A549 (cell line): Measurements from ENCODE around the gene SEMA4B. TPM values are rescaled to one million over a fixed set of nuclear protein-coding genes. Genes with fewer than 3 reads are reported as not detected.
A peak's percentile ranks its signal among the peaks of the same experiment; 100 is the strongest.

ENCODE experiments used
- ATAC-seq, 2 experiments: fragments of 200-7000 bp in 1 of 2; fragments of >200 bp in 1 of 2; cut with Nextera tagmentation in 1 of 2; cut with Tn5 transposase in 1 of 2; 3 replicates each; pipeline versions ENCODE4 v1.8.0 to v1.9.1; 2018 to 2020; ENCODE audit warnings: mild to moderate bottlenecking in 1 of 2, moderate library complexity in 1 of 2
- CTCF ChIA-PET: fragments of 300-600 bp; sonication (Branson Sonifier 250); formaldehyde crosslinking; extraction: SDS; loops from one replicate; lab custom pipeline; 2021; ENCODE audit warnings: antibody characterized with exemption, inconsistent platforms; lab: Yijun Ruan, JAX
- POLR2A ChIA-PET: fragments of 350-600 bp; formaldehyde crosslinking; extraction: SDS; loops from one replicate; lab custom pipeline; 2021; ENCODE audit warnings: antibody characterized with exemption, inconsistent platforms; lab: Yijun Ruan, JAX
- DNase-seq, 2 experiments: peaks; one replicate each; pipeline versions ENCODE4 v3.0.0 to v3.0.0-alpha.2; 2011 to 2016; ENCODE audit warnings: low read depth in 1 of 2, low spot score in 1 of 2
- FAIRE-seq: peaks from 2 replicates; lab custom pipeline; 2011; peaks lifted over from hg19 to GRCh38; lab: Jason Lieb, UNC
- H3K27ac ChIP-seq, 2 experiments: fragments of >200 bp; sonication (Bioruptor Twin); formaldehyde crosslinking; 3 replicates each; pipeline ENCODE4 v1.5.1; 2016 to 2017
- H3K4me1 ChIP-seq: fragments of >200 bp; sonication (Bioruptor Twin); formaldehyde crosslinking; 3 replicates; pipeline ENCODE4 v1.6.1; 2016
- H3K4me2 ChIP-seq: fragments of >200 bp; sonication (Bioruptor Twin); formaldehyde crosslinking; 3 replicates; pipeline ENCODE4 v1.6.1; 2016
- H3K4me3 ChIP-seq: fragments of >200 bp; sonication (Bioruptor Twin); formaldehyde crosslinking; 3 replicates; pipeline ENCODE4 v1.5.1; 2016
- H3K9me3 ChIP-seq: fragments of >200 bp; sonication (Bioruptor Twin); formaldehyde crosslinking; 3 replicates; pipeline ENCODE4 v1.6.1; 2016
- CBX8 ChIP-seq: fragments of 200-600 bp; sonication (generic); IDR thresholded peaks from 2 replicates; pipeline ENCODE4 v1.6.1; 2016
- CHD4 ChIP-seq: fragments of 200-600 bp; sonication (generic); IDR thresholded peaks from 2 replicates; pipeline ENCODE4 v1.6.1; 2016; ENCODE audit warnings: antibody characterized with exemption, mild to moderate bottlenecking, borderline replicate concordance
- EHMT2 ChIP-seq: fragments of 200-600 bp; sonication (generic); IDR thresholded peaks from 2 replicates; pipeline ENCODE4 v1.6.1; 2016; ENCODE audit warnings: antibody characterized with exemption, low read depth, mild to moderate bottlenecking, moderate library complexity
- EP300 ChIP-seq, 2 experiments: fragments of >200 bp; sonication (Bioruptor Twin); formaldehyde crosslinking; IDR thresholded peaks; 2 replicates in 1 of 2; 3 replicates in 1 of 2; pipeline ENCODE4 v1.6.1; 2016 to 2017
- GATA3 ChIP-seq: IDR thresholded peaks from 2 replicates; pipeline ENCODE4 v1.6.1; 2012; ENCODE audit warnings: borderline replicate concordance
- HOXA7 ChIP-seq: fragments of 250-450 bp; sonication (Bioruptor Pico); IDR thresholded peaks from 2 replicates; pipeline ENCODE4 v1.5.0; 2020; ENCODE audit warnings: mild to moderate bottlenecking, moderate library complexity
- HOXB5 ChIP-seq: fragments of 250-450 bp; sonication (Bioruptor Pico); IDR thresholded peaks from 2 replicates; pipeline ENCODE4 v1.5.0; 2020; ENCODE audit warnings: mild to moderate bottlenecking, moderate library complexity
- JUN ChIP-seq, 2 experiments: fragments of >200 bp; sonication (Bioruptor Twin); formaldehyde crosslinking; IDR thresholded peaks; 2 replicates in 1 of 2; 3 replicates in 1 of 2; pipeline ENCODE4 v1.6.1; 2016 to 2017
- KDM5A ChIP-seq: fragments of 200-600 bp; sonication (generic); IDR thresholded peaks from 2 replicates; pipeline ENCODE4 v1.6.1; 2016; ENCODE audit warnings: antibody characterized with exemption, mild to moderate bottlenecking
- MAZ ChIP-seq: fragments of 150-350 bp; IDR thresholded peaks from 2 replicates; pipeline ENCODE4 v1.6.1; 2014; ENCODE audit warnings: antibody characterized with exemption, low read depth, low read length, borderline replicate concordance
- MYC ChIP-seq: IDR thresholded peaks from 2 replicates; pipeline ENCODE4 v1.6.1; 2012; ENCODE audit warnings: mild to moderate bottlenecking, inconsistent platforms, low read length, improper control_type of control experiment, borderline replicate concordance
- NFE2L2 ChIP-seq: fragments of 150-350 bp; conservative IDR thresholded peaks from 2 replicates; pipeline ENCODE4 v1.6.1; 2014; ENCODE audit warnings: low read length
- NPAS2 ChIP-seq: fragments of 250-450 bp; sonication (Bioruptor Pico); IDR thresholded peaks from 2 replicates; pipeline ENCODE4 v1.8.0; 2022; ENCODE audit warnings: mild to moderate bottlenecking, moderate library complexity, borderline replicate concordance
- NR3C1 ChIP-seq: fragments of >200 bp; sonication (Bioruptor Twin); formaldehyde crosslinking; IDR thresholded peaks from 3 replicates; pipeline ENCODE4 v1.6.1; 2017
- PHF8 ChIP-seq: fragments of 200-600 bp; sonication (generic); IDR thresholded peaks from 2 replicates; pipeline ENCODE4 v1.6.1; 2016; ENCODE audit warnings: low read depth, mild to moderate bottlenecking, antibody characterized with exemption, moderate library complexity, borderline replicate concordance
- POLR2A ChIP-seq: IDR thresholded peaks from 2 replicates; pipeline ENCODE4 v1.6.1; 2012; ENCODE audit warnings: mild to moderate bottlenecking, low read length
- POLR2AphosphoS2 ChIP-seq: conservative IDR thresholded peaks from 2 replicates; pipeline ENCODE4 v1.6.1; 2012; ENCODE audit warnings: low read length, improper control_type of control experiment, inconsistent platforms
- RAD21 ChIP-seq, 2 experiments: fragments of >200 bp in 1 of 2; sonication (Bioruptor Twin) in 1 of 2; formaldehyde crosslinking in 1 of 2; IDR thresholded peaks in 1 of 2; conservative IDR thresholded peaks in 1 of 2; 2 replicates in 1 of 2; 3 replicates in 1 of 2; pipeline ENCODE4 v1.6.1; 2012 to 2018; ENCODE audit warnings: inconsistent platforms in 1 of 2
- RARB ChIP-seq: fragments of 250-450 bp; sonication (Bioruptor Pico); IDR thresholded peaks from 2 replicates; pipeline ENCODE4 v1.8.0; 2021; ENCODE audit warnings: mild to moderate bottlenecking, moderate library complexity
- RNF2 ChIP-seq: fragments of 200-600 bp; sonication (generic); IDR thresholded peaks from 2 replicates; pipeline ENCODE4 v1.6.1; 2016; ENCODE audit warnings: low read depth, mild to moderate bottlenecking, antibody characterized with exemption, moderate library complexity, borderline replicate concordance
- SMC3 ChIP-seq: fragments of >200 bp; sonication (Bioruptor Twin); formaldehyde crosslinking; IDR thresholded peaks from 3 replicates; pipeline ENCODE4 v1.6.1; 2018; ENCODE audit warnings: inconsistent platforms
- TFCP2L1 ChIP-seq: fragments of 250-450 bp; sonication (Bioruptor Pico); IDR thresholded peaks from 2 replicates; pipeline ENCODE4 v1.5.0; 2021; ENCODE audit warnings: mild to moderate bottlenecking
- ZSCAN20 ChIP-seq: fragments of 250-450 bp; sonication (Bioruptor Pico); IDR thresholded peaks from 2 replicates; pipeline ENCODE4 v1.8.0; 2022; ENCODE audit warnings: mild to moderate bottlenecking, moderate library complexity
- WGBS: methylation state at CpG from one replicate; pipeline ENCODE4 v1.1.6; 2017; ENCODE audit errors: missing lambda C conversion rate; 5-methylcytosine and 5-hydroxymethylcytosine counted together
- polyA plus RNA-seq, 4 experiments: library from polyadenylated mRNA; depleted of rRNA in 3 of 4; stranded (reverse); fragments of >200 nt; fragmentation: RNase III in 1 of 4; extraction: RNeasy Plus Mini Kit Qiagen cat#74134 plus additional on column Dnase treatment in 1 of 4; gene quantifications; 2 replicates in 3 of 4; 3 replicates in 1 of 4; pipeline ENCODE4 v1.2.3, GENCODE V29; 2011 to 2017
- TF ChIP-seq, protein P1 (sequence below): fragments of 450-650 bp; IDR thresholded peaks from 2 replicates; pipeline ENCODE4 v1.6.1; 2014; ENCODE audit warnings: antibody characterized with exemption
- TF ChIP-seq, protein P2 (sequence below): IDR thresholded peaks from 2 replicates; pipeline ENCODE4 v1.6.1; 2012; ENCODE audit warnings: low read depth, borderline replicate concordance
- TF ChIP-seq, protein P3 (sequence below): IDR thresholded peaks from 2 replicates; pipeline ENCODE4 v1.6.1; 2012
- TF ChIP-seq, protein P4 (sequence below): fragments of 150-350 bp; IDR thresholded peaks from 2 replicates; pipeline ENCODE4 v1.6.1; 2014; ENCODE audit warnings: low read depth, mild to moderate bottlenecking, low read length
- TF ChIP-seq, protein P5 (sequence below): fragments of >200 bp; sonication (Bioruptor Twin); formaldehyde crosslinking; IDR thresholded peaks from 3 replicates; pipeline ENCODE4 v1.6.1; 2016
- TF ChIP-seq, protein P6 (sequence below): fragments of >200 bp; sonication (Bioruptor Twin); formaldehyde crosslinking; IDR thresholded peaks from 2 replicates; pipeline ENCODE4 v1.6.1; 2016
- TF ChIP-seq, protein P7 (sequence below): fragments of 250-450 bp; sonication (Bioruptor Pico); IDR thresholded peaks from 2 replicates; pipeline ENCODE4 v1.5.0; 2021; ENCODE audit warnings: mild to moderate bottlenecking, moderate library complexity, borderline replicate concordance

Gene SEMA4B
- polyA plus RNA-seq, 2 of the 4 experiments (the other 2 are of a cell fraction) = 45.3 to 47.1 TPM

DNA sequence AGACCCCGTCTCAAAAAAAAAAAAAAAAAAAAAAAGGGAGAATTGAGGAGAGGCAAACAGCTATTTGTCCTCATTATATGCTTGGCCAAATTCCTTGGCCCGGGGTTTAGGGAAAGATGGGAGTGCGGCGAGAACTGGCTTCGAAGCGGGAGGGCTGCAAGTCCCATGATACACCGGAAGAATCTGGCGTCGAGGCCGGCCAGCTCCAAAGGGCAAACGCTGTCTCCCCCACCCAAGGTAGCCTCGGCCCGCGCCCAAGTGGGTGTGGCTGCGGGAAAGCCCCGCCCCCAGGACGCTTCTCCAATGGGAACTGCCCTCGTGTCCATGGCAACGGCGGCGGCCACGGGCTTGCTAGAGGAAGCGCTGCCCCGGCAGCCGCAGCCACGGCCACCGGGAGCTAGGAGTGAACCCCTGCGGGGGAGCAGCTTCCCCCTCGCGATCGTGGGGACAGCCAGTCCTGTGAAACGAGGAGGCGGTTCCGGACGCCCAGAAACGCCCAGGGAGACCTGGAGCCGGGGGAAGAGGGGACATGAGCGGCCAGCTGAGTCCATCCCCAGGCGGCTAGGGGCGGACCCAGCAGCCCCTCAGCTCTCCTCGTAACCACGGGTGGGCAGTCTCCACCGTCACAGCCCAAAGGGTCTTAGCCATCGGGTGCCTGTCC is 48.2 kb downstream of the SEMA4B start, which contains the start of gene TTLL13:
Gene TTLL13, plus strand, starts transcription at position 354 of the 661 bp plus-strand sequence. CDS start 1,075 bp downstream, outside the sequence.
- peak; percentile 92 to 95 for DNase-seq

More for the DNA sequence above, 48.2 kb downstream of the SEMA4B start, which contains the start of gene TTLL13:
- TF ChIP-seq, protein P1, sequence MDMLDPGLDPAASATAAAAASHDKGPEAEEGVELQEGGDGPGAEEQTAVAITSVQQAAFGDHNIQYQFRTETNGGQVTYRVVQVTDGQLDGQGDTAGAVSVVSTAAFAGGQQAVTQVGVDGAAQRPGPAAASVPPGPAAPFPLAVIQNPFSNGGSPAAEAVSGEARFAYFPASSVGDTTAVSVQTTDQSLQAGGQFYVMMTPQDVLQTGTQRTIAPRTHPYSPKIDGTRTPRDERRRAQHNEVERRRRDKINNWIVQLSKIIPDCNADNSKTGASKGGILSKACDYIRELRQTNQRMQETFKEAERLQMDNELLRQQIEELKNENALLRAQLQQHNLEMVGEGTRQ = no peak
- TF ChIP-seq, protein P2, sequence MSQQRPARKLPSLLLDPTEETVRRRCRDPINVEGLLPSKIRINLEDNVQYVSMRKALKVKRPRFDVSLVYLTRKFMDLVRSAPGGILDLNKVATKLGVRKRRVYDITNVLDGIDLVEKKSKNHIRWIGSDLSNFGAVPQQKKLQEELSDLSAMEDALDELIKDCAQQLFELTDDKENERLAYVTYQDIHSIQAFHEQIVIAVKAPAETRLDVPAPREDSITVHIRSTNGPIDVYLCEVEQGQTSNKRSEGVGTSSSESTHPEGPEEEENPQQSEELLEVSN = peak; percentile 92
- TF ChIP-seq NPAS2 (no peak), HOXB5 (CRISPR knock-in tag) (no peak), HOXA7 (no peak), TFCP2L1 (0 out of 2 replicates have a peak, but pooled peaks have one; percentile 67), MAZ (no peak), EHMT2 (no peak), RNF2 (no peak), SMC3 (0 out of 3 replicates have a peak, but pooled peaks have one; percentile 12), NR3C1 (no peak), EP300 (IDR thresholded peaks at IDR 0.05) (no peak), RARB (no peak), POLR2A (peak; percentile 93), POLR2AphosphoS2 (no peak), NFE2L2 (no peak), JUN (IDR thresholded peaks at IDR 0.05) (peak in 1 of 2 experiments; percentile 57; a peak in 2 of 5 replicates), ZSCAN20 (no peak), GATA3 (no peak), CHD4 (no peak), KDM5A (no peak), MYC (no peak), PHF8 (peak; percentile 25; the same call in 1 of the 2 replicates), RAD21 (conservative IDR thresholded peaks at IDR 0.05 in 1 of 2, IDR thresholded peaks at IDR 0.05 in 1 of 2) (no peak), CBX8 (no peak)
- TF ChIP-seq, protein P3, sequence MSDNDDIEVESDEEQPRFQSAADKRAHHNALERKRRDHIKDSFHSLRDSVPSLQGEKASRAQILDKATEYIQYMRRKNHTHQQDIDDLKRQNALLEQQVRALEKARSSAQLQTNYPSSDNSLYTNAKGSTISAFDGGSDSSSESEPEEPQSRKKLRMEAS = peak; percentile 91
- TF ChIP-seq, protein P4, sequence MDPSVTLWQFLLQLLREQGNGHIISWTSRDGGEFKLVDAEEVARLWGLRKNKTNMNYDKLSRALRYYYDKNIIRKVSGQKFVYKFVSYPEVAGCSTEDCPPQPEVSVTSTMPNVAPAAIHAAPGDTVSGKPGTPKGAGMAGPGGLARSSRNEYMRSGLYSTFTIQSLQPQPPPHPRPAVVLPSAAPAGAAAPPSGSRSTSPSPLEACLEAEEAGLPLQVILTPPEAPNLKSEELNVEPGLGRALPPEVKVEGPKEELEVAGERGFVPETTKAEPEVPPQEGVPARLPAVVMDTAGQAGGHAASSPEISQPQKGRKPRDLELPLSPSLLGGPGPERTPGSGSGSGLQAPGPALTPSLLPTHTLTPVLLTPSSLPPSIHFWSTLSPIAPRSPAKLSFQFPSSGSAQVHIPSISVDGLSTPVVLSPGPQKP = no peak
- TF ChIP-seq, protein P5, sequence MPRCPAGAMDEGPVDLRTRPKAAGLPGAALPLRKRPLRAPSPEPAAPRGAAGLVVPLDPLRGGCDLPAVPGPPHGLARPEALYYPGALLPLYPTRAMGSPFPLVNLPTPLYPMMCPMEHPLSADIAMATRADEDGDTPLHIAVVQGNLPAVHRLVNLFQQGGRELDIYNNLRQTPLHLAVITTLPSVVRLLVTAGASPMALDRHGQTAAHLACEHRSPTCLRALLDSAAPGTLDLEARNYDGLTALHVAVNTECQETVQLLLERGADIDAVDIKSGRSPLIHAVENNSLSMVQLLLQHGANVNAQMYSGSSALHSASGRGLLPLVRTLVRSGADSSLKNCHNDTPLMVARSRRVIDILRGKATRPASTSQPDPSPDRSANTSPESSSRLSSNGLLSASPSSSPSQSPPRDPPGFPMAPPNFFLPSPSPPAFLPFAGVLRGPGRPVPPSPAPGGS = peak; percentile 32; the same call in 2 of the 3 replicates
- TF ChIP-seq, protein P6, sequence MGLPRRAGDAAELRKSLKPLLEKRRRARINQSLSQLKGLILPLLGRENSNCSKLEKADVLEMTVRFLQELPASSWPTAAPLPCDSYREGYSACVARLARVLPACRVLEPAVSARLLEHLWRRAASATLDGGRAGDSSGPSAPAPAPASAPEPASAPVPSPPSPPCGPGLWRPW = no peak
- TF ChIP-seq, protein P7, sequence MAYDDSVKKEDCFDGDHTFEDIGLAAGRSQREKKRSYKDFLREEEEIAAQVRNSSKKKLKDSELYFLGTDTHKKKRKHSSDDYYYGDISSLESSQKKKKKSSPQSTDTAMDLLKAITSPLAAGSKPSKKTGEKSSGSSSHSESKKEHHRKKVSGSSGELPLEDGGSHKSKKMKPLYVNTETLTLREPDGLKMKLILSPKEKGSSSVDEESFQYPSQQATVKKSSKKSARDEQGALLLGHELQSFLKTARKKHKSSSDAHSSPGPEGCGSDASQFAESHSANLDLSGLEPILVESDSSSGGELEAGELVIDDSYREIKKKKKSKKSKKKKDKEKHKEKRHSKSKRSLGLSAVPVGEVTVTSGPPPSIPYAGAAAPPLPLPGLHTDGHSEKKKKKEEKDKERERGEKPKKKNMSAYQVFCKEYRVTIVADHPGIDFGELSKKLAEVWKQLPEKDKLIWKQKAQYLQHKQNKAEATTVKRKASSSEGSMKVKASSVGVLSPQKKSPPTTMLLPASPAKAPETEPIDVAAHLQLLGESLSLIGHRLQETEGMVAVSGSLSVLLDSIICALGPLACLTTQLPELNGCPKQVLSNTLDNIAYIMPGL (CRISPR knock-in tag) = no peak
- TF ChIP-seq, all 56 proteins: peak for 8
- WGBS = 1% methylated on average over 25 of the region's 44 CpGs
- peaks cover 12% of the 10 kb centered on the region for H3K4me1 ChIP-seq
- ChIA-PET POLR2A (interaction anchor here (0.6 to 2.4 kb wide), 12 partner anchors 11 to 147 kb away, joined by 3 to 24 read pairs (median 8); partner anchors contain the start of genes CIB1, GDPGP1, IDH2 and IQGAP1), CTCF (interaction anchor here (0.6 to 4.6 kb wide), 18 partner anchors 7 to 373 kb away, joined by 3 to 20 read pairs (median 6); partner anchors contain the start of genes AP3S2, CIB1 and GDPGP1)
- H3K4me3 ChIP-seq = peak within 1 kb of the TSS; percentile 69
- peak within 1 kb of the TSS; percentile 83 to 86 for H3K27ac ChIP-seq
- peak; percentile 97 to 98 for ATAC-seq
- no peaks in the 10 kb centered on the region for H3K9me3 ChIP-seq
- FAIRE-seq = no peak
- H3K4me2 ChIP-seq = peak within 1 kb of the TSS; percentile 98
